Right lobe of liver (tissue), 6 donors: ENCODE data around the gene CYP46A1. TPM values are rescaled to one million over a fixed set of nuclear protein-coding genes. Genes with fewer than 3 reads are reported as not detected.

Experiments
- ATAC-seq, 4 donors: fragments of 200-7000 bp; cut with Tn5 transposase; one replicate each; pipeline ENCODE4 v1.9.1; 2020; ENCODE audit warnings: mild to moderate bottlenecking in 4 of 4, moderate library complexity in 4 of 4
- DNase-seq, 3 donors: peaks; one replicate each; pipeline ENCODE4 v3.0.0-alpha.2; 2020
- H3K27ac ChIP-seq, 3 donors: fragments of 200-600 bp; one replicate each; pipeline ENCODE4 v1.8.0; 2022
- H3K27me3 ChIP-seq, 2 donors: fragments of 200-600 bp; one replicate each; pipeline ENCODE4 v1.8.0; 2022
- H3K36me3 ChIP-seq, 4 donors: fragments of 200-600 bp; sonication (generic) in 1 of 4; one replicate each; pipeline versions ENCODE4 v1.5.1 to v1.8.0; 2017 to 2022; ENCODE audit warnings: control low read depth in 1 of 4
- H3K4me1 ChIP-seq, 4 donors: fragments of 200-600 bp; sonication (generic) in 1 of 4; one replicate each; pipeline versions ENCODE4 v1.5.1 to v1.8.0; 2017 to 2022; ENCODE audit warnings: control low read depth in 1 of 4
- H3K4me3 ChIP-seq, 3 donors: fragments of 200-600 bp; one replicate each; pipeline ENCODE4 v1.8.0; 2022
- H3K9me3 ChIP-seq, 4 donors: fragments of 200-600 bp; sonication (generic) in 1 of 4; one replicate each; pipeline versions ENCODE4 v1.5.1 to v1.8.0; 2017 to 2022; ENCODE audit warnings: control low read depth in 1 of 4
- POLR2A ChIP-seq: fragments of 450-650 bp; IDR thresholded peaks from one replicate; pipeline ENCODE4 v1.6.1; 2017; ENCODE audit warnings: antibody characterized with exemption, mild to moderate bottlenecking
- WGBS: methylation state at CpG from one replicate; pipeline ENCODE4 v1.1.6; 2018; ENCODE audit warnings: low coverage, low lambda C conversion rate; ENCODE audit not compliant: insufficient coverage; ENCODE audit errors: missing lambda C conversion rate; 5-methylcytosine and 5-hydroxymethylcytosine counted together
- intact Hi-C, 2 donors: fragments of 100-400 bp; cut with DNase I; formaldehyde crosslinking; loops; one replicate each; pipeline versions ENCODE4 v1.11.2 to v1.14.1; 2022
- total RNA-seq, 6 experiments: library from RNA; depleted of rRNA in 2 of 6; stranded (reverse); fragments of >200 nt in 2 of 6; fragmentation: NEBNext Ultra II Directional in 3 of 6; extraction: Animal tissue kit (Norgen Biotek cat#: 25700) in 3 of 6; gene quantifications; one replicate each; pipeline versions ENCODE4 v1.1.0 to v1.2.4, GENCODE V29; 2016 to 2023
- TF ChIP-seq, protein P1 (sequence below), 4 donors: fragments of 200-600 bp in 3 of 4; fragments of 450-650 bp in 1 of 4; IDR thresholded peaks; one replicate each; pipeline versions ENCODE4 v1.5.1 to v1.8.0; 2016 to 2022; ENCODE audit warnings: antibody characterized with exemption in 4 of 4, mild to moderate bottlenecking in 2 of 4
- donor health status: DM: no; HTN: yes; CAD: no.
- donor health status: DM: no; HTN: no; CAD: no.
- donor health status: DM: no; HTN: no; CAD: no.
- donor health status: DM: no; HTN: yes; CAD: no.
- donor health status: DM: no; HTN: yes; CAD: no.

Gene CYP46A1
- total RNA-seq, 6 experiments from 2014 or later: 0.06 to 1.6 (median 0.42) TPM; not detected in 1

DNA sequence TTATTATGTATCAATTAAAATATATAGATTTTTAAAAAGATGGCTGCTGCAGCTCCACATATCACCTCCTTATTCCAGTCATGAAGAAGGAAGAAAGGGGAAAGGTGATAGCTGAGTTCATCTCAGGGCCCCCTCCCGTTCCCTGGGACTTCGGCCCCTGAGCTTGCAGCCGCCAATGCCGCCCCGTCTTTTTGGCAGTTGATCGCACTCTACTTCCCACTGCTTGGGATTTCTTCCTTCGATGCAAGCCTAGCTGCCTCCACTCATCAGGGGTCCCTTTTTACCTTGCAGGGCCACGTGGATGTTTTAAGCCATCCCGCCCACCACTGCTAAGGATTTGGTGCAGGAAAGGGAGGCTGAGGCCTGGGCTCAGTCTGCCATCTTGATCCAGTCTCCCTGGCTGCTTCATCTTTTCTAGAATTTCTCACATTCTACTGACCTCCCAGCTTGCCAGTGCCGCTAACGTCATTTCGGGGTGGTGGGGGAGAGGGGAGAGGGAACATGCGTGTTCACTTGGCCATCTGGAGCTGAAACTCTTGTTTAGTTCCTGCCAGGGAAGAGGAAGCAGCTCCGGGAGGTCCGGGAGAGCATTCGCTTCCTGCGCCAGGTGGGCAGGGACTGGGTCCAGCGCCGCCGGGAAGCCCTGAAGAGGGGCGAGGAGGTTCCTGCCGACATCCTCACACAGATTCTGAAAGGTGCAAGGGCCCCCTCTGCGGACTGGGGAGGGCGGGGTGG lies 31.3 kb downstream of the CYP46A1 start:
- Histone ChIP-seq H3K4me3 (no peak overlapping the region), H3K9me3 (no peaks in the 10 kb centered on the region), H3K36me3 (no peaks in the 10 kb centered on the region), H3K4me1 (no peaks in the 10 kb centered on the region), H3K27ac (no peak overlapping the region), H3K27me3 (no peaks in the 10 kb centered on the region)
- intact Hi-C loops: no loop called here
- no peak for ATAC-seq
- DNase-seq: peak in 1 of 3 donors; percentile 28
- TF ChIP-seq POLR2A: no peak
- TF ChIP-seq, protein P1, sequence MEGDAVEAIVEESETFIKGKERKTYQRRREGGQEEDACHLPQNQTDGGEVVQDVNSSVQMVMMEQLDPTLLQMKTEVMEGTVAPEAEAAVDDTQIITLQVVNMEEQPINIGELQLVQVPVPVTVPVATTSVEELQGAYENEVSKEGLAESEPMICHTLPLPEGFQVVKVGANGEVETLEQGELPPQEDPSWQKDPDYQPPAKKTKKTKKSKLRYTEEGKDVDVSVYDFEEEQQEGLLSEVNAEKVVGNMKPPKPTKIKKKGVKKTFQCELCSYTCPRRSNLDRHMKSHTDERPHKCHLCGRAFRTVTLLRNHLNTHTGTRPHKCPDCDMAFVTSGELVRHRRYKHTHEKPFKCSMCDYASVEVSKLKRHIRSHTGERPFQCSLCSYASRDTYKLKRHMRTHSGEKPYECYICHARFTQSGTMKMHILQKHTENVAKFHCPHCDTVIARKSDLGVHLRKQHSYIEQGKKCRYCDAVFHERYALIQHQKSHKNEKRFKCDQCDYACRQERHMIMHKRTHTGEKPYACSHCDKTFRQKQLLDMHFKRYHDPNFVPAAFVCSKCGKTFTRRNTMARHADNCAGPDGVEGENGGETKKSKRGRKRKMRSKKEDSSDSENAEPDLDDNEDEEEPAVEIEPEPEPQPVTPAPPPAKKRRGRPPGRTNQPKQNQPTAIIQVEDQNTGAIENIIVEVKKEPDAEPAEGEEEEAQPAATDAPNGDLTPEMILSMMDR (IDR thresholded peaks at IDR 0.05): no peak
- WGBS: 65% methylated on average over 10 of the region's 24 CpGs

DNA sequence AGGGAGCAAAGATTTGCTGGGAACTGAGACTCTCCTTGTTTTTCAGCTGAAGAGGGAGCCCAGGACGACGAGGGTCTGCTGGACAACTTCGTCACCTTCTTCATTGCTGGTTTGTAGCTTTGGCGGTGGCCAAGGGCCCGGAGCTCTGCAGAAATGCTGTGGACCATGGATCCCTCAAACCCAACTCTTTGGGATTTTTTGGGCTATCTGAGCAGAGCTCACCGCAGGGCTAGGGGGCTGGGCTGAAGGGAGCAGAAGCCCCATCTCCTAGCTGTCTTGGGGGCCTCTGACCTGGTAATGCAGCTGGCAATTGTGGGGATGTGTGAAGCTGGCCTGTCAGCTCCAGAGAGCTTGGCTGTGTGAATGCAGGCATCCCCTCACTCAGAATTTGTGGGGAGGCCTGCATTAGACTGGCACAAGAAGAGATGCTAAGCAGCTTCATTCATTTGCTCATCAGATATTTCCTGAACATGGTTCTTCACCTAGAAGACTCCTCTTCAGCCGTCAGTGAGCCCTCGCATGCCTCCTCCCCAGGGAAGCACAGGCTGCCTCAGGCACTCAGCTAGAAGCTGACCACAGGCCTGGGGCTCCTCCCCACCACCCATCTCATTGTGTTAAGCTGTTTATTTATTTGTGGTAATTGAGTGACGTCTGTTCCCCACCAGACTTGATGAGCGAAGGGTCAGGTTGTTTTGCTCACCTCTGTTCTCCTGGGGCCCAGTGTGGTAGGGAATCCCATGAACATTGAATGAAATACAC lies 32.2 kb downstream of the CYP46A1 start:
- no peak for ATAC-seq
- H3K27ac ChIP-seq: no peak overlapping the region
- H3K36me3 ChIP-seq: no peaks in the 10 kb centered on the region
- no peak overlapping the region for H3K4me3 ChIP-seq
- peak in 1 of 3 donors; percentile 15 for DNase-seq
- intact Hi-C loops: no loop called here
- 90% methylated on average over 8 of the region's 10 CpGs for WGBS
- no peaks in the 10 kb centered on the region for H3K4me1 ChIP-seq
- H3K27me3 ChIP-seq: no peaks in the 10 kb centered on the region
- no peak for TF ChIP-seq POLR2A
- TF ChIP-seq, protein P1 (IDR thresholded peaks at IDR 0.05): no peak
- H3K9me3 ChIP-seq: no peaks in the 10 kb centered on the region

GRCh38 chr14:99716850-99717681 lies 33.0 kb downstream of the CYP46A1 start:
- 83% methylated on average over 3 of the region's 14 CpGs for WGBS
- Histone ChIP-seq H3K27me3 (no peaks in the 10 kb centered on the region), H3K36me3 (no peaks in the 10 kb centered on the region), H3K9me3 (no peaks in the 10 kb centered on the region), H3K4me3 (no peak overlapping the region), H3K27ac (no peak overlapping the region), H3K4me1 (no peaks in the 10 kb centered on the region)
- DNase-seq: peak in 1 of 3 donors; percentile 10
- TF ChIP-seq, protein P1 (IDR thresholded peaks at IDR 0.05): no peak
- TF ChIP-seq POLR2A: no peak
- intact Hi-C loops: no loop called here
- no peak for ATAC-seq

GRCh38 chr14:99717682-99718013 lies 33.5 kb downstream of the CYP46A1 start:
- DNase-seq (peak in 1 of 3 donors; percentile 31), ATAC-seq (no peak)
- no peaks in the 10 kb centered on the region for H3K36me3 ChIP-seq
- no peaks in the 10 kb centered on the region for H3K4me1 ChIP-seq
- H3K4me3 ChIP-seq: no peak overlapping the region
- no peaks in the 10 kb centered on the region for H3K9me3 ChIP-seq
- TF ChIP-seq POLR2A: no peak
- TF ChIP-seq, protein P1 (IDR thresholded peaks at IDR 0.05): no peak
- WGBS: 89% methylated on average over 3 of the region's 5 CpGs
- H3K27me3 ChIP-seq: no peaks in the 10 kb centered on the region
- intact Hi-C loops: no loop called here
- H3K27ac ChIP-seq: no peak overlapping the region
